ENCODE measurements around the gene CAPN13. TPM values are rescaled to one million over a fixed set of nuclear protein-coding genes. Genes with fewer than 3 reads are reported as not detected.

CAPN13 gene
- total and polyA plus RNA-seq, 2 of the 4 experiments (the other 2 are of a cell fraction), result not detected

GRCh38 chr2:30826481-30826880 lies 19.2 kb upstream of the CAPN13 start:
- Histone ChIP-seq H2AK9ac (replicated peaks; ENCODE audit: low read depth, low read length, poor library complexity) (no peak overlapping the region), H2BK120ac (ENCODE audit: low read depth, low read length) (no peak overlapping the region), H4K8ac (ENCODE audit: low read depth in 2 of 2, low read length in 2 of 2) (no peak overlapping the region), H4K91ac (ENCODE audit: insufficient read depth, low read depth, low read length) (no peak overlapping the region), H3K27ac (ENCODE audit: insufficient read depth, low read length) (no peak overlapping the region), H2BK20ac (ENCODE audit: low read depth, low read length) (no peak overlapping the region), H3K23ac (ENCODE audit: low read depth, low read length) (no peak overlapping the region), H3K18ac (ENCODE audit: low read depth, low read length) (no peak overlapping the region), H3K56ac (ENCODE audit: extremely low read depth, insufficient read depth, low read length) (no peak overlapping the region), H2BK15ac (ENCODE audit: low read depth, low read length) (no peak overlapping the region), H2AK5ac (ENCODE audit: low read depth, low read length) (no peak overlapping the region), H3K9ac (ENCODE audit: low read depth, low read length) (no peak overlapping the region), H2BK5ac (ENCODE audit: low read depth, low read length, poor library complexity, severe bottlenecking) (no peak overlapping the region), H3K4me2 (ENCODE audit: low read depth, low read length) (no peak overlapping the region), H3K79me1 (ENCODE audit: low read depth in 1 of 2, low read length in 2 of 2) (no peaks in the 10 kb centered on the region), H3K4ac (ENCODE audit: low read depth, low read length) (no peak overlapping the region), H3K36me3 (ENCODE audit: control insufficient read depth, insufficient read depth, low read length) (no peaks in the 10 kb centered on the region), H2AFZ (replicated peaks; ENCODE audit: low read length, poor library complexity) (no peak overlapping the region), H3K27me3 (ENCODE audit: control insufficient read depth, insufficient read depth, low read length) (no peaks in the 10 kb centered on the region), H3K9me1 (ENCODE audit: insufficient read depth, low read length) (no peaks in the 10 kb centered on the region), H4K5ac (ENCODE audit: low read depth, low read length) (no peak overlapping the region), H4K20me1 (ENCODE audit: insufficient read depth, low read length) (no peaks in the 10 kb centered on the region), H3K4me1 (ENCODE audit: control insufficient read depth, insufficient read depth, low read length) (no peaks in the 10 kb centered on the region), H3K4me3 (ENCODE audit: insufficient read depth, low read depth, low read length) (no peak overlapping the region), H3K14ac (replicated peaks; ENCODE audit: low read depth, low read length) (no peak overlapping the region), H3K9me3 (ENCODE audit: control insufficient read depth, insufficient read depth, low read length) (no peaks in the 10 kb centered on the region)
- dilution Hi-C loops (cut with HindIII; ENCODE audit: low sequenced_read_pairs, unreplicated experiment) (no loop called here), intact Hi-C loops (cut with micrococcal nuclease) (no loop called here), in situ Hi-C loops (cut with MboI; ENCODE audit: low sequenced_read_pairs) (no loop called here)
- no peak for DNase-seq
- no TSS peak for BruUV-seq (replicated peaks)
- ChIA-PET POLR2A (ENCODE audit: unreplicated experiment) (no interaction called here), CTCF (no interaction called here)
- ATAC-seq (ENCODE audit: low read depth), result no peak
- no peak for TF ChIP-seq BHLHE40 (IDR thresholded peaks at IDR 0.05; ENCODE audit: low read depth, low read length)
- WGBS, 2 experiments (ENCODE audit: extremely low coverage in 2 of 2, insufficient read length in 1 of 2), result no CpG with 5 or more reads among the region's 2 CpGs
